ENCODE results near the gene YPEL3.
A peak's percentile ranks its signal among the peaks of the same experiment; 100 is the strongest.

DNA sequence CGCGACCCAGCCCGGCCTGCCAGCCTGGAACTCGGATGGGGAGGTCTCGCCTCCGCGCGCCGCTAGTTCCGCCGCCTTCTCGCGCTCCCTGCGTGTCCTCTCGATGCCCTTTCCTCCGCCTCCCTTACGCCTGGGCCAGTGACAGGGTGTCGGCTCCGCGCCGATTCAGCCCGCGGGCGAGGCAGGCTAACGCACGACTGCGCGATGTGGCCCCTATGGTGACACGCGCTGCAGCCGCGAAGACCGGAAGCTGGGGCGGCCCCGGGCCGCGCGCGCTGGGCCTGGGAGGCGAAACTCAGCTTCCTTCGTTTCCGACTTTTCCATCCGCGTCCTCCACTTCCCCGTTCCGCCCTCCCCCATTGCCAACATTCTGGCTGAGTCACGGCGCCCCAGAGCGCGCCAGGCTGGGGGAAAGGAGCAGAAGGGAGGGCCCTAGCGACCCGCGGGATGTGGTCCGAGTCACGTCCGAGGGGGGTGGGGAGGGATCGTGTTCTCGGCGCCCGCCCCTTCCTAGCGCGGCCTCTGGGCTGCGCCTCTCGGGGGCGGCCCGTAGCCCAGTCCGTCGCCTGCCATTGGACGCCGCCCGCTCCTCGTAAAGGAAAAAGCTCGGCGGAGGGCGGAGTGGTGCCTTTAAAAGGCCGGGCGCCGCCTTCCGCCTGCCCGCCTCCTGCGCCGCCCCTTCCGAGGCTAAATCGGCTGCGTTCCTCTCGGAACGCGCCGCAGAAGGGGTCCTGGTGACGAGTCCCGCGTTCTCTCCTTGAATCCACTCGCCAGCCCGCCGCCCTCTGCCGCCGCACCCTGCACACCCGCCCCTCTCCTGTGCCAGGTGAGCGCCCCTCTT is 30.7 kb downstream of the YPEL3 start, which contains the start of gene ALDOA:
- TF ChIP-seq, protein P1, sequence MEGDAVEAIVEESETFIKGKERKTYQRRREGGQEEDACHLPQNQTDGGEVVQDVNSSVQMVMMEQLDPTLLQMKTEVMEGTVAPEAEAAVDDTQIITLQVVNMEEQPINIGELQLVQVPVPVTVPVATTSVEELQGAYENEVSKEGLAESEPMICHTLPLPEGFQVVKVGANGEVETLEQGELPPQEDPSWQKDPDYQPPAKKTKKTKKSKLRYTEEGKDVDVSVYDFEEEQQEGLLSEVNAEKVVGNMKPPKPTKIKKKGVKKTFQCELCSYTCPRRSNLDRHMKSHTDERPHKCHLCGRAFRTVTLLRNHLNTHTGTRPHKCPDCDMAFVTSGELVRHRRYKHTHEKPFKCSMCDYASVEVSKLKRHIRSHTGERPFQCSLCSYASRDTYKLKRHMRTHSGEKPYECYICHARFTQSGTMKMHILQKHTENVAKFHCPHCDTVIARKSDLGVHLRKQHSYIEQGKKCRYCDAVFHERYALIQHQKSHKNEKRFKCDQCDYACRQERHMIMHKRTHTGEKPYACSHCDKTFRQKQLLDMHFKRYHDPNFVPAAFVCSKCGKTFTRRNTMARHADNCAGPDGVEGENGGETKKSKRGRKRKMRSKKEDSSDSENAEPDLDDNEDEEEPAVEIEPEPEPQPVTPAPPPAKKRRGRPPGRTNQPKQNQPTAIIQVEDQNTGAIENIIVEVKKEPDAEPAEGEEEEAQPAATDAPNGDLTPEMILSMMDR (tag by site-specific recombination; IDR thresholded peaks at IDR 0.05) = peak; percentile 34
- TF ChIP-seq ZNF292 (tag by site-specific recombination; IDR thresholded peaks at IDR 0.05; ENCODE audit: borderline replicate concordance, low read depth) = no peak
- no peak for TF ChIP-seq HOXA7 (CRISPR knock-in tag; IDR thresholded peaks at IDR 0.05; ENCODE audit: borderline replicate concordance)
- TF ChIP-seq, protein P2, sequence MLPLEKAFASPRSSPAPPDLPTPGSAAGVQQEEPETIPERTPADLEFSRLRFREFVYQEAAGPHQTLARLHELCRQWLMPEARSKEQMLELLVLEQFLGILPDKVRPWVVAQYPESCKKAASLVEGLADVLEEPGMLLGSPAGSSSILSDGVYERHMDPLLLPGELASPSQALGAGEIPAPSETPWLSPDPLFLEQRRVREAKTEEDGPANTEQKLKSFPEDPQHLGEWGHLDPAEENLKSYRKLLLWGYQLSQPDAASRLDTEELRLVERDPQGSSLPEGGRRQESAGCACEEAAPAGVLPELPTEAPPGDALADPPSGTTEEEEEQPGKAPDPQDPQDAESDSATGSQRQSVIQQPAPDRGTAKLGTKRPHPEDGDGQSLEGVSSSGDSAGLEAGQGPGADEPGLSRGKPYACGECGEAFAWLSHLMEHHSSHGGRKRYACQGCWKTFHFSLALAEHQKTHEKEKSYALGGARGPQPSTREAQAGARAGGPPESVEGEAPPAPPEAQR (tag by site-specific recombination; IDR thresholded peaks at IDR 0.05) = no peak
- TF ChIP-seq, protein P3, sequence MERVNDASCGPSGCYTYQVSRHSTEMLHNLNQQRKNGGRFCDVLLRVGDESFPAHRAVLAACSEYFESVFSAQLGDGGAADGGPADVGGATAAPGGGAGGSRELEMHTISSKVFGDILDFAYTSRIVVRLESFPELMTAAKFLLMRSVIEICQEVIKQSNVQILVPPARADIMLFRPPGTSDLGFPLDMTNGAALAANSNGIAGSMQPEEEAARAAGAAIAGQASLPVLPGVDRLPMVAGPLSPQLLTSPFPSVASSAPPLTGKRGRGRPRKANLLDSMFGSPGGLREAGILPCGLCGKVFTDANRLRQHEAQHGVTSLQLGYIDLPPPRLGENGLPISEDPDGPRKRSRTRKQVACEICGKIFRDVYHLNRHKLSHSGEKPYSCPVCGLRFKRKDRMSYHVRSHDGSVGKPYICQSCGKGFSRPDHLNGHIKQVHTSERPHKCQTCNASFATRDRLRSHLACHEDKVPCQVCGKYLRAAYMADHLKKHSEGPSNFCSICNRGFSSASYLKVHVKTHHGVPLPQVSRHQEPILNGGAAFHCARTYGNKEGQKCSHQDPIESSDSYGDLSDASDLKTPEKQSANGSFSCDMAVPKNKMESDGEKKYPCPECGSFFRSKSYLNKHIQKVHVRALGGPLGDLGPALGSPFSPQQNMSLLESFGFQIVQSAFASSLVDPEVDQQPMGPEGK (tag by site-specific recombination; IDR thresholded peaks at IDR 0.05) = peak; percentile 100
- TF ChIP-seq ZNF585B (tag by site-specific recombination; IDR thresholded peaks at IDR 0.05) = no peak
- TF ChIP-seq OSR2 (tag by site-specific recombination; IDR thresholded peaks at IDR 0.05) = peak; percentile 37; the same call in 1 of the 2 replicates
- peak; percentile 76; the same call in 1 of the 2 replicates for TF ChIP-seq ZNF76 (tag by site-specific recombination; IDR thresholded peaks at IDR 0.05; ENCODE audit: borderline replicate concordance, low read depth)
- peak; percentile 97 for TF ChIP-seq ZNF24 (tag by site-specific recombination; IDR thresholded peaks at IDR 0.05)
- peak; percentile 82 for TF ChIP-seq GLI4 (tag by site-specific recombination; IDR thresholded peaks at IDR 0.05)
- no peak for TF ChIP-seq ZNF274 (IDR thresholded peaks at IDR 0.05; ENCODE audit: low read length)
- TF ChIP-seq ZNF274 (tag by site-specific recombination; IDR thresholded peaks at IDR 0.05; ENCODE audit: borderline replicate concordance) = no peak

All from HEK293 (cell line).